ENCODE measurements around the gene HCFC1.

DNA sequence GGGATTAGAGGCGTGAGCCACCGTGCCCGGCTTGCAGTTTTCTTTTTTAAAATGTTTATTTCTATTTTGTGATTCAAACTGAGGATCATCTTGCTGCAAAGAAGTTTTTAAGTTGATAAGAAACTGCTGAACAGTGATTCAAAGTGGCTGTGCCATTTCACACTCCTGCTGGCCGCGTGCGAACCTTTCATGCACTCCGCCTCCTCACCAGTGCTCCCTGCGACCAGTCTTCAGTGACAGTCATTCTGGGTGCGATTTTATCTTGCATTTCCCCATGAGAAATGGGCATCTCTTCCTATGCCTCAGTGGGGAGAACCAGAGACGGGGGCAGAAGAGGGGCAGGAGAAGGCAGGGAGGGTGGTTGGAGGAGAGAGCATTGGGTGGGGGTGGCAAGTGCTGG lies 22.4 kb upstream of the HCFC1 start:
- TF ChIP-seq CTCF (IDR thresholded peaks at IDR 0.05; ENCODE audit: low read length) (no peak), EZH2 (optimal IDR thresholded peaks at IDR 0.05; ENCODE audit: low read depth, low read length) (no peak)
